IPS DF 19.7 (cell line): ENCODE results near the gene CDY1.
"Not testable (repeated sequence)": the region's sequence is repeated elsewhere in the genome, so short reads cannot be mapped to it uniquely, and the experiment has no call there.

ENCODE experiments used
- DNase-seq: peaks from one replicate; pipeline ENCODE4 v3.0.0-alpha.2; 2013; ENCODE audit warnings: low read depth, low spot score

The CDY1 gene

GRCh38 chrY:25621817-25622216 is at the start of gene CDY1:
CDY1 (plus strand) TSS chrY:25622117; CDS start chrY:25622443, 326 bp downstream.
- DNase-seq = not testable (repeated sequence)

GRCh38 chrY:25593336-25593735 is 28.6 kb upstream of the CDY1 start:
- DNase-seq = not testable (repeated sequence)

- DNase-seq = not testable (repeated sequence)
Observed at GRCh38 chrY:25620209-25620608, 1.7 kb upstream of the CDY1 start.

- not testable (repeated sequence) for DNase-seq
Observed at GRCh38 chrY:25626524-25626923, 4.6 kb downstream of the CDY1 start.

- not testable (repeated sequence) for DNase-seq
Observed at GRCh38 chrY:25630383-25631112, 8.6 kb downstream of the CDY1 start.

GRCh38 chrY:25639852-25640251 is 17.9 kb downstream of the CDY1 start:
- not testable (repeated sequence) for DNase-seq

GRCh38 chrY:25643024-25643915 is 21.4 kb downstream of the CDY1 start:
- DNase-seq = not testable (repeated sequence)
